Posterior cingulate gyrus (tissue), 11 donors: ENCODE results near the gene AMHR2.

Source experiments
- DNase-seq, 10 donors: peaks; one replicate each; pipeline versions ENCODE4 v3.0.0 to v3.0.0-alpha.2; 2020 to 2021; ENCODE audit warnings: mixed read lengths in 3 of 10
- intact Hi-C: fragments of 100-400 bp; cut with DNase I; formaldehyde crosslinking; loops from one replicate; pipeline ENCODE4 v1.15.1; 2023

The AMHR2 gene

GRCh38 chr12:53450936-53451335, 27.3 kb downstream of the AMHR2 start:
- DNase-seq = no peak
- intact Hi-C loops = no loop called here

- peak; percentile 97 to 100 (median 99) for DNase-seq
- intact Hi-C loops = loop anchor here (2.0 kb wide), 1 partner anchor 49 kb away; the partner anchor contains the start of gene TARBP2
Measured at GRCh38 chr12:53451661-53452158, 28.1 kb downstream of the AMHR2 start, which contains the start of gene PCBP2. TSS of gene PCBP2 (plus strand) at chr12:53452102. CDS start at chr12:53454801, 2,699 bp downstream.

- intact Hi-C loops = loop anchor here (2.0 kb wide), 1 partner anchor 48 kb away; the partner anchor contains the start of gene TARBP2
- DNase-seq = peak; percentile 73 to 97 (median 81)
Measured at GRCh38 chr12:53452159-53453077, 28.8 kb downstream of the AMHR2 start.

- no peak for DNase-seq
- intact Hi-C loops = loop anchor here (2.0 kb wide), 1 partner anchor 47 kb away; the partner anchor contains the start of gene TARBP2
Measured at GRCh38 chr12:53453953-53454640, 30.4 kb downstream of the AMHR2 start.

GRCh38 chr12:53454707-53455106, 31.1 kb downstream of the AMHR2 start:
- intact Hi-C loops = no loop called here

GRCh38 chr12:53456654-53457366, 33.2 kb downstream of the AMHR2 start:
- DNase-seq = no peak
- intact Hi-C loops = no loop called here

More at GRCh38 chr12:53454707-53455106, 31.1 kb downstream of the AMHR2 start:
- DNase-seq = no peak

- intact Hi-C loops = no loop called here
- no peak for DNase-seq
Measured at GRCh38 chr12:53459097-53459496, 35.4 kb downstream of the AMHR2 start.

- DNase-seq = no peak
- intact Hi-C loops = no loop called here
Measured at GRCh38 chr12:53461059-53461458, 37.4 kb downstream of the AMHR2 start.

- DNase-seq = no peak
- intact Hi-C loops = no loop called here
Measured at GRCh38 chr12:53461591-53461990, 37.9 kb downstream of the AMHR2 start.

GRCh38 chr12:53462935-53463334, 39.3 kb downstream of the AMHR2 start:
- intact Hi-C loops = no loop called here
- DNase-seq = no peak

GRCh38 chr12:53463802-53464560, 40.3 kb downstream of the AMHR2 start:
- intact Hi-C loops = no loop called here
- no peak for DNase-seq

GRCh38 chr12:53464685-53465418, 41.2 kb downstream of the AMHR2 start:
- intact Hi-C loops = no loop called here
- DNase-seq = no peak

- DNase-seq = no peak
- intact Hi-C loops = no loop called here
Measured at GRCh38 chr12:53465679-53466078, 42.0 kb downstream of the AMHR2 start.

GRCh38 chr12:53466640-53467039, 43.0 kb downstream of the AMHR2 start:
- intact Hi-C loops = no loop called here
- DNase-seq = no peak

GRCh38 chr12:53467082-53467481, 43.4 kb downstream of the AMHR2 start:
- no peak for DNase-seq
- intact Hi-C loops = no loop called here

- no peak for DNase-seq
- intact Hi-C loops = no loop called here
Measured at GRCh38 chr12:53467880-53468279, 44.2 kb downstream of the AMHR2 start.

- no peak for DNase-seq
- intact Hi-C loops = no loop called here
Measured at GRCh38 chr12:53468282-53468681, 44.6 kb downstream of the AMHR2 start.

- intact Hi-C loops = no loop called here
- no peak for DNase-seq
Measured at GRCh38 chr12:53472056-53472582, 48.5 kb downstream of the AMHR2 start.

GRCh38 chr12:53474077-53474476, 50.4 kb downstream of the AMHR2 start:
- intact Hi-C loops = no loop called here
- no peak for DNase-seq
